ENCODE data around the gene TBXA2R.
"Not testable (repeated sequence)": the region's sequence is repeated elsewhere in the genome, so short reads cannot be mapped to it uniquely, and the experiment has no call there.

TBXA2R gene

DNA sequence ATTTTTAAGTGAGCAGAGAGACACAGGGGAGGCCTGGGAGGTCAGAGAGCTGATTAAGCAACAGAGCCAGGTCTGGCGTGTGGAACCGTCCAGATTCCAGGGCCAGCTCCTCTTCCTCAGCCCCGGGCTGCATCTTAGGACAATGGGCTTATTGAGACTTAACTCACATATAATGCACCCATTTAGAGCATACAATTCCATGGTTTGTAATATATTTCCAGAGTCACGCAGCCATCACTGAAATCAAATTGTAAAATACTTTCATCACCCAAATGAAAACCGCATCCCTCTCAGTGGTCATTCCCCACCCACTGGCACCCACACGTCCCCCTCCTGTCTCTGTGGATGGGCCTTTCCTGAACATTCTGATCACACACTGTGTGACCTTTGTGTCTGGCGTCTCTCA is 36.1 kb downstream of the TBXA2R start:
- TF ChIP-seq, protein P1, sequence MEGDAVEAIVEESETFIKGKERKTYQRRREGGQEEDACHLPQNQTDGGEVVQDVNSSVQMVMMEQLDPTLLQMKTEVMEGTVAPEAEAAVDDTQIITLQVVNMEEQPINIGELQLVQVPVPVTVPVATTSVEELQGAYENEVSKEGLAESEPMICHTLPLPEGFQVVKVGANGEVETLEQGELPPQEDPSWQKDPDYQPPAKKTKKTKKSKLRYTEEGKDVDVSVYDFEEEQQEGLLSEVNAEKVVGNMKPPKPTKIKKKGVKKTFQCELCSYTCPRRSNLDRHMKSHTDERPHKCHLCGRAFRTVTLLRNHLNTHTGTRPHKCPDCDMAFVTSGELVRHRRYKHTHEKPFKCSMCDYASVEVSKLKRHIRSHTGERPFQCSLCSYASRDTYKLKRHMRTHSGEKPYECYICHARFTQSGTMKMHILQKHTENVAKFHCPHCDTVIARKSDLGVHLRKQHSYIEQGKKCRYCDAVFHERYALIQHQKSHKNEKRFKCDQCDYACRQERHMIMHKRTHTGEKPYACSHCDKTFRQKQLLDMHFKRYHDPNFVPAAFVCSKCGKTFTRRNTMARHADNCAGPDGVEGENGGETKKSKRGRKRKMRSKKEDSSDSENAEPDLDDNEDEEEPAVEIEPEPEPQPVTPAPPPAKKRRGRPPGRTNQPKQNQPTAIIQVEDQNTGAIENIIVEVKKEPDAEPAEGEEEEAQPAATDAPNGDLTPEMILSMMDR (IDR thresholded peaks at IDR 0.05; ENCODE audit: low read depth, low read length) = no peak
- TF ChIP-seq POLR2A (IDR thresholded peaks at IDR 0.05; ENCODE audit: extremely low read depth, insufficient read length) (no peak), MYC (IDR thresholded peaks at IDR 0.05; ENCODE audit: low read depth, low read length) (no peak)
- TF ChIP-seq, protein P2, sequence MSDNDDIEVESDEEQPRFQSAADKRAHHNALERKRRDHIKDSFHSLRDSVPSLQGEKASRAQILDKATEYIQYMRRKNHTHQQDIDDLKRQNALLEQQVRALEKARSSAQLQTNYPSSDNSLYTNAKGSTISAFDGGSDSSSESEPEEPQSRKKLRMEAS (IDR thresholded peaks at IDR 0.05; ENCODE audit: low read depth, low read length) = no peak
- no peak for DNase-seq (ENCODE audit: low read depth)

DNA sequence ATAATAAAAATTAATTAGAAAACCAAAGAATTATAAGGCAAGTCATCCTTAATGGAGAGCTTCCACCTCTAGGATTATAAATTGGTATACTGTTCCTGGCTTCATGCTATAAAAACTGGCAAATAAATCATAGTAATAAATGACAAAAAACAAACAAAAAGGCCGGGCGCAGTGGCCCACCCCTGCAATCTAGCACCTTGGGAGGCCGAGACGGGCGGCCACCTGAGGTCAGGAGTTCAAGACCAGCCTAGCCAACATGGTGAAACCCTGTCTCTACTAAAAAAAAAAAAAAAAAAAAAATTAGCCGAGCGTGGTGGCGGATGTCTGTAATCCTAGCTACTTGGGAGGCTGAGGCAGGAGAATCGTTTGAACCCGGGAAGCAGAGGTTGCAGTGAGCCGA is 36.6 kb downstream of the TBXA2R start:
- not testable (repeated sequence) for DNase-seq (ENCODE audit: low read depth); H3K4me3 ChIP-seq (ENCODE audit: low read depth, low read length)

More for the DNA sequence above, 36.1 kb downstream of the TBXA2R start:
- no peak overlapping the region for H3K4me3 ChIP-seq (ENCODE audit: low read depth, low read length)

DNA sequence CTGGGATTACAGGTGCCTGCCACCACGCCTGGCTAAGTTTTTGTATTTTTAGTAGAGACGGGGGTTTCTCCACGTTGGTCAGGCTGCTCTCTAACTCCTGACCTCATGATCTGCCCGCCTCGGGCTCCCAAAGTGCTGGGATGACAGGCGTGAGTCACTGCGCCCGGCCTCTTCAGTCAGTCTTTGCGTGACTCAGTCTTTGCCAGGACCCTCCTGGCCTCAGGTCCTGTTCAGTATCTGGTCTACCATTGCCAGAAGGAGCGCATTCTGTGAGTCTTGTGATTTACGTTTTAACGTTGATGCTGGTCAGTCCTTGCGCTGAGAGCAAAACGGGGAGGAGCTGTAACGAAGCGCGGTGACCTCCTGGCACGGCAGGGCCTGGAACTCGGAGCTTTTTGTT is 41.5 kb downstream of the TBXA2R start:
- no peak for DNase-seq (ENCODE audit: low read depth)
- no peak for TF ChIP-seq MYC (IDR thresholded peaks at IDR 0.05; ENCODE audit: low read depth, low read length)
- TF ChIP-seq, protein P2 (IDR thresholded peaks at IDR 0.05; ENCODE audit: low read depth, low read length) = no peak
- TF ChIP-seq POLR2A (IDR thresholded peaks at IDR 0.05; ENCODE audit: extremely low read depth, insufficient read length) = no peak
- TF ChIP-seq, protein P1 (IDR thresholded peaks at IDR 0.05; ENCODE audit: low read depth, low read length) = no peak
- H3K4me3 ChIP-seq (ENCODE audit: low read depth, low read length) = no peak overlapping the region

DNA sequence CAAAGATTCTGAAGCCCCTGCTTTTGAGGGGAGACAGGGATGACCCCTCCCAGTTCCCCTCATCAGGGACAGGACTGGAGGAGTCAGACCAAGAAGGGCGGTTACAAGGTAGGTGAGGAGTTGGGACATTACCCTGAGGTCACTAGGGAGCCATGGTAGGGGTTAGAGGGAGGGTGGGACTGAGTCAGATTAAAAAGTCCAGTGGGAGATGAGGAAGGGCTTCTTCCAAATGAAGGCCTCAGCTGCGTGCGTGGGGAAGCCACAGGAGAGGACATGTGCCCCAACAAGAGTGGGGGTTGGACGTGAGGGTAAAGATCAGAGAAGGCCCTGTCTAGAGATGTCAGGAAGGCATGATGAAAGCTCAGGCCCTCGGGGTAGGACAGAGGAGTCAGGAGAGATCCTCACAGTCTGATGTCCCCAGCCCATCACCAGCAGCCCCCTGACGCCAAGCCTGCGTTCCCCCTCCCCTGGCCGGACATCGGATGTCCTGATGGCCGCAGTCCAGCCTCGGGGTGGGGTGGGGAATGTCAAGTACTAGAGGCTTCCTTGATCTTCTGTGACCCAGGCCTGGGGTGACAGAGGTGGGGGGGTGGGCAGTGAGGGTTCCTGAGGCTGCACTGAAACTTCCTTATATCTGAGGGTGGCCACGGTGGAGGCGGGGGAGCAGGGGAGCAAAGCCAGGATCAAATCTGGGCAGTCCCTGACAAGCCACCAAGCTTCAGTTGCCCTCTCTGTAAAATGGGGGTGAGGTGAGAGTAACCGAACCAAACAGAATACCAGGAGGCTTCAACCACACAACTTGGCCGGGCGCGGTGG is 42.8 kb downstream of the TBXA2R start:
- TF ChIP-seq POLR2A (IDR thresholded peaks at IDR 0.05; ENCODE audit: extremely low read depth, insufficient read length) (no peak), MYC (IDR thresholded peaks at IDR 0.05; ENCODE audit: low read depth, low read length) (no peak)
- TF ChIP-seq, protein P1 (IDR thresholded peaks at IDR 0.05; ENCODE audit: low read depth, low read length) = no peak
- TF ChIP-seq, protein P2 (IDR thresholded peaks at IDR 0.05; ENCODE audit: low read depth, low read length) = no peak
- H3K4me3 ChIP-seq (ENCODE audit: low read depth, low read length) = no peak overlapping the region
- no peak for DNase-seq (ENCODE audit: low read depth)

DNA sequence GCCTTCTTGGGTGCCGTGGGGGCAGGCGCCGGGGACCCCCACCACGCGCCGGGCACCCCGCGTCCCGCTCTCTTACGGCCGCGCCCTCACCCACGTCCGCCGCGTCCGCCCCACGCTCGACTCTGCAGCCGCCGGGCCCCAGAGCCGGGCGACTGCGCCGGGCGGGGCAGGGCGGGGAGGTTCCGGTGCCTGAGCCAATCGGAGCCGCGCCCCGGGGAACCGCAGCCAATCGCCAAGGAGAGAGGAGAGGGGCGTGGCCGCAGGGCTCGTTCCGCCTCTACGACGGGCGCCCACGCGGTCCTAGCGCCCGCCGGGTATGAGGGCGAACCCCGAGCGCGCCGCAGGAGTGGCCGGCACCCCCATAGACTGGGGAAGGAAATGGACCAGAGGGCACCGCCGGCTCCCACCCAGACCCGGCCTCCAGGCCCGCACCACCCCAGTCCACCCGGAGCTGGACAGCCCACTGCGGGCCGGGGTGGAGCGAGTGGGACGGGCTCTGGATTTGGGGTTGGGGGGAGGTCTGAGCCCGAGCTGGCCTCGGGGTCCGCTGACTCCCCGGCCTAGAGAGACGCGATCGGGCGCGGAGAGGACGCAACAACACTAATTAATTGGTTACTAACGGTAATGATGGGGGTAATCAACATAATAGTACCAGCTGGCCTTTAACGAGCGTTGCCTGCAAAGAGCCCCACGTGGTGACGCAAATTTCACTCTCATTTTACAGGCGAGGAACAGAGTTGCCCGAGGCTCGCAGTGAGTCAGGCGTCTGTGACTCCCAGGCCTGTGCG is 49.0 kb downstream of the TBXA2R start, which contains the start of gene MFSD12:
MFSD12 (minus strand) TSS at position 126 of the 788 bp plus-strand sequence. CDS start 183 bp downstream, outside the sequence.
- peak; percentile 92 for DNase-seq (ENCODE audit: low read depth)
- peak within 1 kb of the TSS; percentile 74 for H3K4me3 ChIP-seq (ENCODE audit: low read depth, low read length)
- TF ChIP-seq, protein P1 (IDR thresholded peaks at IDR 0.05; ENCODE audit: low read depth, low read length) = no peak
- TF ChIP-seq, protein P2 (IDR thresholded peaks at IDR 0.05; ENCODE audit: low read depth, low read length) = peak; percentile 89
- TF ChIP-seq MYC (IDR thresholded peaks at IDR 0.05; ENCODE audit: low read depth, low read length) (peak; percentile 72), POLR2A (IDR thresholded peaks at IDR 0.05; ENCODE audit: extremely low read depth, insufficient read length) (peak; percentile 31)

DNA sequence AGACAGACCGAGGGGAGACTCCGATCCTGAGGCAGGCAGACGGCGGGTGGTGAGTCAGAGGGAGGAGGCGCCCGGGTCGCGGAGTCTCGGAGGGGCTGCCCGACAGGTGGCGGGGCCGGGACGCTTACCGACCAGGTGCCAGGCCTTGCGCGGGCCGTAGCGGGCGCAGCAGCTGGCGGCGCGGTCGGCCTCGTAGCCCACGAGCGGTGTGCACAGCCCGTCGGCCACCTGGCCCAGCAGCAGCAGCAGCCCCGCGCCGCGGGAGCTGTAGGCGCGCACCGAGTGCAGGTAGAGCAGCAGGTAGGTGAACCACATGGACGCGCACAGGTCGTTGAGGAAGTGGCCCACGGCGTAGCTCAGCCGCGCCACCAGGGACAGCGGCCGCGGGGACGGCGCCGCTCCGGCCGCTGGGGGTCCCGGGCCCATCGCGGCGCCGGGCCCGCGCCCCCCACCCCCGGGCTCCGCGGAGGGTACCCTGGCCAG is 49.7 kb downstream of the TBXA2R start:
- TF ChIP-seq MYC (IDR thresholded peaks at IDR 0.05; ENCODE audit: low read depth, low read length) (no peak), POLR2A (IDR thresholded peaks at IDR 0.05; ENCODE audit: extremely low read depth, insufficient read length) (no peak)
- TF ChIP-seq, protein P1 (IDR thresholded peaks at IDR 0.05; ENCODE audit: low read depth, low read length) = no peak
- TF ChIP-seq, protein P2 (IDR thresholded peaks at IDR 0.05; ENCODE audit: low read depth, low read length) = no peak
- DNase-seq (ENCODE audit: low read depth) = peak; percentile 55
- H3K4me3 ChIP-seq (ENCODE audit: low read depth, low read length) = peak overlapping the region; percentile 74

All from NB4 (cell line).